Neural cell (in vitro differentiated cells): ENCODE results near the gene RNF217. TPM values are rescaled to one million over a fixed set of nuclear protein-coding genes. Genes with fewer than 3 reads are reported as not detected.

Experiments used
- H2AFZ ChIP-seq: fragments of 200-600, 300-800 bp; sonication (generic), shearing (Covaris generic); 2 replicates; pipeline ENCODE4 v1.6.0; 2014; ENCODE audit warnings: low read depth, mild to moderate bottlenecking, antibody characterized with exemption, low read length, moderate library complexity
- H3F3A ChIP-seq: fragments of 200-600 bp; shearing (Covaris generic); 2 replicates; pipeline ENCODE4 v1.6.1; 2016; ENCODE audit warnings: mild to moderate bottlenecking, moderate library complexity, mixed read lengths, antibody characterized with exemption, low read length; ENCODE audit not compliant: insufficient read depth, poor library complexity, severe bottlenecking
- H3K27ac ChIP-seq: fragments of 200-600, 300-800 bp; sonication (generic), shearing (Covaris generic); 2 replicates; pipeline ENCODE4 v1.5.1; 2014; ENCODE audit warnings: mild to moderate bottlenecking, low read length, moderate library complexity
- H3K27me3 ChIP-seq: fragments of 300-800, 200-600 bp; sonication (generic), shearing (Covaris generic); 2 replicates; pipeline ENCODE4 v1.6.0; 2014; ENCODE audit warnings: mild to moderate bottlenecking, low read depth, low read length, moderate library complexity; ENCODE audit not compliant: insufficient read depth
- H3K36me3 ChIP-seq: fragments of 300-800, 200-600 bp; sonication (generic), shearing (Covaris generic); 2 replicates; pipeline ENCODE4 v1.5.1; 2014; ENCODE audit warnings: mild to moderate bottlenecking, antibody characterized with exemption, low read length, moderate library complexity; ENCODE audit not compliant: insufficient read depth
- H3K4me2 ChIP-seq: fragments of 300-800, 200-600 bp; sonication (generic), shearing (Covaris generic); 2 replicates; pipeline ENCODE4 v1.6.0; 2014; ENCODE audit warnings: mild to moderate bottlenecking, low read length
- H3K4me3 ChIP-seq: fragments of 300-800, 200-600 bp; sonication (generic), shearing (Covaris generic); 2 replicates; pipeline ENCODE4 v1.5.1; 2014; ENCODE audit warnings: mild to moderate bottlenecking, low read length, moderate library complexity
- H3K79me2 ChIP-seq: fragments of 200-600 bp; shearing (Covaris generic); replicated peaks from 2 replicates; pipeline ENCODE4 v1.6.0; 2014; ENCODE audit warnings: mild to moderate bottlenecking, low read length, moderate library complexity; ENCODE audit not compliant: insufficient read depth
- H3K9ac ChIP-seq: fragments of 300-800, 200-600 bp; sonication (generic), shearing (Covaris generic); 2 replicates; pipeline ENCODE4 v1.6.1; 2016; ENCODE audit warnings: mild to moderate bottlenecking, low read length, mixed read lengths
- H3K9me2 ChIP-seq: fragments of 200-600 bp; shearing (Covaris generic); 2 replicates; pipeline ENCODE4 v1.6.1; 2016; ENCODE audit warnings: mild to moderate bottlenecking, low read length, mixed read lengths; ENCODE audit not compliant: insufficient read depth
- H3K9me3 ChIP-seq: fragments of 200-600, 300-800 bp; sonication (generic), shearing (Covaris generic); 2 replicates; pipeline ENCODE4 v1.6.1; 2016; ENCODE audit warnings: mild to moderate bottlenecking, mixed run types, low read length, moderate library complexity, mixed read lengths
- H4K20me1 ChIP-seq: fragments of 200-600 bp; shearing (Covaris generic); 2 replicates; pipeline ENCODE4 v1.6.1; 2016; ENCODE audit warnings: mild to moderate bottlenecking, mixed run types; ENCODE audit not compliant: insufficient read depth
- EP300 ChIP-seq: fragments of 450-650 bp; conservative IDR thresholded peaks from 2 replicates; pipeline ENCODE4 v1.6.1; 2014; ENCODE audit warnings: antibody characterized with exemption, mild to moderate bottlenecking, moderate library complexity; ENCODE audit not compliant: poor library complexity, severe bottlenecking
- EZH2 ChIP-seq: fragments of 200-600, 300-800 bp; shearing (Covaris generic), sonication (generic); IDR thresholded peaks from 2 replicates; pipeline ENCODE4 v1.6.1; 2014; ENCODE audit warnings: antibody characterized with exemption, low read length, borderline replicate concordance, mild to moderate bottlenecking; ENCODE audit not compliant: insufficient read depth, poor library complexity, severe bottlenecking
- MXI1 ChIP-seq: fragments of 450-650 bp; conservative IDR thresholded peaks from 2 replicates; pipeline ENCODE4 v1.6.1; 2014; ENCODE audit warnings: antibody characterized with exemption, mild to moderate bottlenecking; ENCODE audit not compliant: poor library complexity, severe bottlenecking
- POLR2AphosphoS5 ChIP-seq: IDR thresholded peaks from 2 replicates; pipeline ENCODE4 v1.6.1; 2012
- RAD21 ChIP-seq: fragments of 450-650 bp; conservative IDR thresholded peaks from 2 replicates; pipeline ENCODE4 v1.6.1; 2014; ENCODE audit warnings: antibody characterized with exemption, mild to moderate bottlenecking, moderate library complexity
- SMC3 ChIP-seq: fragments of 450-650 bp; conservative IDR thresholded peaks from 2 replicates; pipeline ENCODE4 v1.6.1; 2014; ENCODE audit warnings: antibody characterized with exemption, mild to moderate bottlenecking, moderate library complexity; ENCODE audit not compliant: poor library complexity
- TAF1 ChIP-seq: IDR thresholded peaks from 2 replicates; pipeline ENCODE4 v1.6.1; 2012; ENCODE audit warnings: low read depth
- polyA plus RNA-seq: library from polyadenylated mRNA; depleted of rRNA; stranded (reverse); fragments of >200 nt; gene quantifications from 2 replicates; pipeline ENCODE4 v1.2.3, GENCODE V29; 2014
- TF ChIP-seq, protein P1 (sequence below): fragments of 450-650 bp; IDR thresholded peaks from 2 replicates; pipeline ENCODE4 v1.5.1; 2014; ENCODE audit warnings: antibody characterized with exemption, mild to moderate bottlenecking, moderate library complexity; ENCODE audit not compliant: poor library complexity, severe bottlenecking
- TF ChIP-seq, protein P2 (sequence below): IDR thresholded peaks from 2 replicates; pipeline ENCODE4 v1.6.1; 2012; ENCODE audit warnings: borderline replicate concordance

Gene RNF217
- polyA plus RNA-seq, 1 donor from 2014 or later: 10.2 TPM

DNA sequence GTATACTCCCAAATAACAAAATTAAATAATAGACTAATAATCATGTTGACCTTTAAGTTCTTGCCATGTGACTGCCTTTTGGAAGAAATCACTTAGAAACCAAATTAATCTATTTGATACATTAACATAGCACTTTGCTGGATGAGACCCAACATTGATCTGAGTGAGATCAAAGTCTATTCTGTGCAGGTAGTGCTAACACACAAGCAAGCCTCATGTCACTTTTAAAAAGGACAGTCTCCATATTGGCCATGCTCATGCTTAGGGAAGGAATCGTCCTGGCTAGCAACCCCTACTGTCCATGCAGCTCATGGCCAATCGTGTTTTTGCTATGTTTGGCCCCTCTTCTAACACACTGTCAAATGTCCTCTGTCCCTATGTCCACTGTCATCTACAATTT lies 35.8 kb upstream of the RNF217 start:
- no peaks in the 10 kb centered on the region for H3K27me3 ChIP-seq
- H3K9ac ChIP-seq: no peak overlapping the region
- H3F3A ChIP-seq: no peaks in the 10 kb centered on the region
- no peak for TF ChIP-seq MXI1
- no peak for TF ChIP-seq POLR2AphosphoS5
- H2AFZ ChIP-seq: no peak overlapping the region
- H3K4me2 ChIP-seq: no peak overlapping the region
- H3K4me3 ChIP-seq: no peak overlapping the region
- H3K9me3 ChIP-seq: no peaks in the 10 kb centered on the region
- no peaks in the 10 kb centered on the region for H3K9me2 ChIP-seq
- no peaks in the 10 kb centered on the region for H4K20me1 ChIP-seq
- no peak overlapping the region for H3K27ac ChIP-seq
- H3K79me2 ChIP-seq: no peaks in the 10 kb centered on the region
- no peaks in the 10 kb centered on the region for H3K36me3 ChIP-seq

DNA sequence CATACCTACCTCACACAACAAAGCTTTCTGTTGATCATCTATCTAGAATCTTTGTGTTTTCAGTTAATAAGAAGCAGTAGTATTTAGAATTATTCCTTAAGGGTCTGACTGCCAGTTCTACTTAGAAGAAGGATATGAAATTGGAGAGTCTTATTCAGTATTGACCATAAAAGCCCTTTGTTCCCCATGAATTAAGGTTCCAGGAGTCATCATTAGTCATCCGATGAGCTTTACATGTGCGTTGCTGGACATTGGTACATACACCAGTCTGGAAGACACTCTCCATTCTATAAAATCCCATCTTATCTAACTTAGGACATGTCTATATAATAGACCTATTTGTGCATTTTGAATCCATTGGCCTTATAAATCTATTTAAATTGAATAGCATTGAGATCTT lies 34.4 kb upstream of the RNF217 start:
- Histone ChIP-seq H4K20me1 (no peaks in the 10 kb centered on the region), H3K27ac (no peak overlapping the region), H2AFZ (no peak overlapping the region), H3K9ac (no peak overlapping the region), H3K79me2 (no peaks in the 10 kb centered on the region), H3K27me3 (no peaks in the 10 kb centered on the region), H3K36me3 (no peaks in the 10 kb centered on the region), H3F3A (no peaks in the 10 kb centered on the region), H3K4me2 (no peak overlapping the region), H3K4me3 (no peak overlapping the region), H3K9me2 (no peaks in the 10 kb centered on the region), H3K9me3 (no peaks in the 10 kb centered on the region)
- no peak for TF ChIP-seq POLR2AphosphoS5
- TF ChIP-seq TAF1: no peak
- TF ChIP-seq, protein P1, sequence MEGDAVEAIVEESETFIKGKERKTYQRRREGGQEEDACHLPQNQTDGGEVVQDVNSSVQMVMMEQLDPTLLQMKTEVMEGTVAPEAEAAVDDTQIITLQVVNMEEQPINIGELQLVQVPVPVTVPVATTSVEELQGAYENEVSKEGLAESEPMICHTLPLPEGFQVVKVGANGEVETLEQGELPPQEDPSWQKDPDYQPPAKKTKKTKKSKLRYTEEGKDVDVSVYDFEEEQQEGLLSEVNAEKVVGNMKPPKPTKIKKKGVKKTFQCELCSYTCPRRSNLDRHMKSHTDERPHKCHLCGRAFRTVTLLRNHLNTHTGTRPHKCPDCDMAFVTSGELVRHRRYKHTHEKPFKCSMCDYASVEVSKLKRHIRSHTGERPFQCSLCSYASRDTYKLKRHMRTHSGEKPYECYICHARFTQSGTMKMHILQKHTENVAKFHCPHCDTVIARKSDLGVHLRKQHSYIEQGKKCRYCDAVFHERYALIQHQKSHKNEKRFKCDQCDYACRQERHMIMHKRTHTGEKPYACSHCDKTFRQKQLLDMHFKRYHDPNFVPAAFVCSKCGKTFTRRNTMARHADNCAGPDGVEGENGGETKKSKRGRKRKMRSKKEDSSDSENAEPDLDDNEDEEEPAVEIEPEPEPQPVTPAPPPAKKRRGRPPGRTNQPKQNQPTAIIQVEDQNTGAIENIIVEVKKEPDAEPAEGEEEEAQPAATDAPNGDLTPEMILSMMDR: no peak
- no peak for TF ChIP-seq SMC3
- no peak for TF ChIP-seq EP300
- no peak for TF ChIP-seq MXI1
- TF ChIP-seq RAD21: no peak
- TF ChIP-seq EZH2: no peak
- TF ChIP-seq, protein P2, sequence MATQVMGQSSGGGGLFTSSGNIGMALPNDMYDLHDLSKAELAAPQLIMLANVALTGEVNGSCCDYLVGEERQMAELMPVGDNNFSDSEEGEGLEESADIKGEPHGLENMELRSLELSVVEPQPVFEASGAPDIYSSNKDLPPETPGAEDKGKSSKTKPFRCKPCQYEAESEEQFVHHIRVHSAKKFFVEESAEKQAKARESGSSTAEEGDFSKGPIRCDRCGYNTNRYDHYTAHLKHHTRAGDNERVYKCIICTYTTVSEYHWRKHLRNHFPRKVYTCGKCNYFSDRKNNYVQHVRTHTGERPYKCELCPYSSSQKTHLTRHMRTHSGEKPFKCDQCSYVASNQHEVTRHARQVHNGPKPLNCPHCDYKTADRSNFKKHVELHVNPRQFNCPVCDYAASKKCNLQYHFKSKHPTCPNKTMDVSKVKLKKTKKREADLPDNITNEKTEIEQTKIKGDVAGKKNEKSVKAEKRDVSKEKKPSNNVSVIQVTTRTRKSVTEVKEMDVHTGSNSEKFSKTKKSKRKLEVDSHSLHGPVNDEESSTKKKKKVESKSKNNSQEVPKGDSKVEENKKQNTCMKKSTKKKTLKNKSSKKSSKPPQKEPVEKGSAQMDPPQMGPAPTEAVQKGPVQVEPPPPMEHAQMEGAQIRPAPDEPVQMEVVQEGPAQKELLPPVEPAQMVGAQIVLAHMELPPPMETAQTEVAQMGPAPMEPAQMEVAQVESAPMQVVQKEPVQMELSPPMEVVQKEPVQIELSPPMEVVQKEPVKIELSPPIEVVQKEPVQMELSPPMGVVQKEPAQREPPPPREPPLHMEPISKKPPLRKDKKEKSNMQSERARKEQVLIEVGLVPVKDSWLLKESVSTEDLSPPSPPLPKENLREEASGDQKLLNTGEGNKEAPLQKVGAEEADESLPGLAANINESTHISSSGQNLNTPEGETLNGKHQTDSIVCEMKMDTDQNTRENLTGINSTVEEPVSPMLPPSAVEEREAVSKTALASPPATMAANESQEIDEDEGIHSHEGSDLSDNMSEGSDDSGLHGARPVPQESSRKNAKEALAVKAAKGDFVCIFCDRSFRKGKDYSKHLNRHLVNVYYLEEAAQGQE: no peak

DNA sequence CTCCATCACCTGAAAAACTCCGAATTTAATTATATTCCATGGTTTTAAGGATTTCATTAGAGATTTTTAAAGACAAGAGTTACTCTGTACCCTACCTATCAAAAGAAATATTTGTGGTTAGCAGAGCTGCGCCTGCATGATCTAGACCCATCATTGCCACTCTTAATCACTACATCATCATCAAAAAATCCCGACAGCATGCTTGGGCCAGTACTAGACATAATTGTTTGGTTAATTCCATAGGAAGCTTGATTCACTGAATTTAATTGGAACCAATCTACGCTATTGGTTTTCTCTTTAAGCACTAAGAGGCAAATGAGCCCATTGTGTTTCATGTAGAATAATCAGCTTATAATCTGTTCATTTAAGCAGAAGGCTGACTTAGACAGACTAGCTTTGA lies 33.4 kb upstream of the RNF217 start:
- no peaks in the 10 kb centered on the region for H3K36me3 ChIP-seq
- TF ChIP-seq EP300 (no peak), EZH2 (no peak), MXI1 (no peak), POLR2AphosphoS5 (no peak), RAD21 (no peak), SMC3 (no peak), TAF1 (no peak)
- TF ChIP-seq, protein P2: no peak
- TF ChIP-seq, protein P1: no peak

More for the DNA sequence above, 33.4 kb upstream of the RNF217 start:
- H3K4me2 ChIP-seq: no peak overlapping the region
- no peaks in the 10 kb centered on the region for H3K9me3 ChIP-seq
- no peaks in the 10 kb centered on the region for H3K27me3 ChIP-seq
- no peak overlapping the region for H3K9ac ChIP-seq
- H4K20me1 ChIP-seq: no peaks in the 10 kb centered on the region
- H3K4me3 ChIP-seq: no peak overlapping the region
- H3K79me2 ChIP-seq: no peaks in the 10 kb centered on the region
- no peaks in the 10 kb centered on the region for H3F3A ChIP-seq
- H2AFZ ChIP-seq: no peak overlapping the region
- H3K27ac ChIP-seq: no peak overlapping the region
- no peaks in the 10 kb centered on the region for H3K9me2 ChIP-seq
